HG02870 (cell line): Measurements from ENCODE around the gene CD55.

Experiments
- ATAC-seq: cut with Tn5 transposase; IDR thresholded peaks from one replicate; pipeline ENCODE4 v1.9.1; 2021; ENCODE audit warnings: mild to moderate bottlenecking, moderate library complexity; ENCODE audit not compliant: unreplicated experiment

CD55 gene

DNA sequence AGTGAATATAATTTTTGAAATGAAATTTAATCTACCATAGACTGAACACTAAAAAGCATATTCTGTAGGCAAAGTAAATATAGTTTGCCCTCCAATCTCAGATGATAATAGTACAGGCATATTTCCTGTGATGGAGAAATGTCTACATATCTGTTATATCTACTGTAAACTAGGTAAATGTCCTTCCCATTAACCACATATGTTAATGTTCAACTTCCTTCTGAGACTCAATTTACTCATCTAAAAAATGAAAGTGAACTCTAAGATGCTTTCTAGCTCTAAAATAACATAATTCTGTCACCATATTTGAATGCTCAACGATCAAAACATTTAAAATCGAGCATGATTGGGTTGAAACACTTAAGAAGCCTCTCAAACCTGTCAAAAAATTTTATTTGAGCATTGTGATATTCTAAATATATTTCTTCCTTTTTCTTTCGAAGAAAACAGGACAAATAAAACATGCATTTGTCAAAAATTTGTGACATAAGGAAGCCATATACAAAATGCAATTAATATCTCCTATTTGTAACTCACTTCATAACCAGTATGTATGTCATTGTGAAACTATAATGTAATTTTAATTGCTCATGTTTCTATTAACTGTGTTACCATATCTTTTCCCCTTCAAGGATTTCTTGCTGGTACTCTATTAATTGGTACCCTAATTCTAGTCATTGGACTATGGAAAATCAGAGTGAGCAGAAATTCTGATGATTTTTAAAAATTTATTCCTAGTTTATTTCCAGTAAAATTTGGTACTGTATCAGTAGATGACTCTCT is 34.2 kb downstream of the CD55 start:
- ATAC-seq, result no peak

DNA sequence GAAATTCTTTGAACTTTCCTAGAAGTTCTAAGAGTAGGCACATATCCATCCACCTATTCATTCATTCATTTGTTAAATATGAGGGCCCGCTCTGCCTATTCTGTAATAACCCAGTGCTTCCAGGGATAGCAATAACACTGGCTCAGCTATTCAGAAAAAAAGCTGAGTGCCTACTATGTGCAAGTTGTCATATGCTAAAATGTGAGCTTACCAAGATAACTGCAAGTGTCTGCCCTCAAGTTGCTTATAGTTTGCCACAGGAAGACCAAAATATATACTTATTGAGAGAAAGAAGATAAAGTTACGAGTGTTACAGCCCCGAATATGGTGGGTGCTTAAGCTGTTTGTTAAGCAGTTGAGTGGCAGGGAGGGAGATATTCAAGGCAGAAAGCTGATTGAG is 39.6 kb downstream of the CD55 start:
- ATAC-seq, result no peak

DNA sequence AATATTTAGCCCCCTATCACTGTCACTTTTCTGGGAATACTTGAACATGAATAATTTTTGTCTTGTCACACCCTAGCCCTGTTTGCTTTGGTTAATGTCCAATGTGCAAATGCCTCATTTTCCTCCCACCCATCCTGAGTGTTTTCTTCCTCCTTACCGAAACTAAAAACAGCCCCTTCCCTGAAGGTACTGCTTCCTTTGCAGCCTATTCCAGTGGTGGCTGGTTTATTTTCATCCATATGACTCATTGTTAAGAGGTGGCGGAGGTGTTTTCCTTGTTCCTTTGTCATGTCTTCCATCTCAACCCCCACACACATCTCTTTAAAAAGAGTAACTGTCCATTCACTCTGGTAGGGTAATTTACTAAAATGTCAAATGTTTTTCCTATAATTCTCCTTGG is 40.4 kb downstream of the CD55 start:
- no peak for ATAC-seq

DNA sequence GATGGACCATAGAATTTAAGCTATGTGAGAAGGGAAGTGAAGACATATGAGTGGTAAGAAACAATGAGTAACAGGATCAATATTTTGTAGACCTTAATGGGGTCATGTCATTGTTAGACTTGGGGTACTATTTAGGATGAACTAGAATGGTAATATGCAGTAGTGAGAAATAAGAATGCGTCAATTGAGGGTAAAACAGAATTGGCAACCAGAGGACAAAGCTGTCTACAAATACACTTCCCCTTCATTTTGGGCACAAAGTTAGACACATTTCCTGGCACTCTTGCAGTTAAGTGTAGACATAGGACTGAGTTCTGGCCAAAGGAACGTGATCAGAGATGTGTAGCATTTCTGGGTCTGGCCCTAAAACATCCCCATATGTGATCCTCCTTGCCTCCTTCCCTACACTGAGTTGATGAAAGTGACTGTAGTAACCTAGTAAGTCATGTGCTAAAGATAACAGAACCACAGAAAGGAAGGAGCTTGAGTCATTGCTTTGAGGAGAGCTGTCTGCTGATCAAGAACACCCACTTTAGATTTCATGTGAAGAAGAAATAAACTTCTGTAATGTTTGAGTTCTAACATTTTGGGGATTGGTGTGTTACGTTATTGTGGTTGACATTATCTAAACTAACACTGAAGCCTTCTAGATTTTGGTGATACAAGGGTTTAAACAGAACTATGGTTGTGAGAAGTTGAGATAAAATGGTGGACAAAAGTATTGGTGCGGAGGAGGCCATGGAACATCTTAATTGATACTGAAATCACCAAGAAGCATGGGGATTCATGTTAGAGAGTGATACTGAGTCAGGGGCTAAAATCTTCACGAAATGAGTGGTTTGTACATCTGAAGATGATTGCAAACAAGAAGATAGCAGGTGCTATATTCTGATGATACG is 41.7 kb downstream of the CD55 start:
- ATAC-seq, result no peak

DNA sequence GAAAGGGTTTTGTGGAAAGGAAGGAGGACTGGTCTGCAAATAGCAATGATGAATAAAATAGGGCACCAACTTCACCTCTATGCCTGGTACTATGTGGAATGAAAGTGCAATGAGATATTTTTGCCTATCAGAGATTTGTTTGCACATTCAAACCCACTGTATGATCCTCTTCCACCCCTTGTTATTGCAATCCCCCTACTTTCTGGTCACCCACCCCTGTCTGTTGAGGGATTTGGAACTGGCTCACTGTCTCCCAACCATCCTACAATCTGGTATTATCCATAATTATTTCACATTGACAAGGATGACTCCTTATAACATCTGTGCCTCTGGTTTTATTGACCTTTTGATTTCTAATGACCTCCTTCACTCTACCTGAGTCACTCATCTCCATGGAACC is 42.4 kb downstream of the CD55 start:
- no peak for ATAC-seq

DNA sequence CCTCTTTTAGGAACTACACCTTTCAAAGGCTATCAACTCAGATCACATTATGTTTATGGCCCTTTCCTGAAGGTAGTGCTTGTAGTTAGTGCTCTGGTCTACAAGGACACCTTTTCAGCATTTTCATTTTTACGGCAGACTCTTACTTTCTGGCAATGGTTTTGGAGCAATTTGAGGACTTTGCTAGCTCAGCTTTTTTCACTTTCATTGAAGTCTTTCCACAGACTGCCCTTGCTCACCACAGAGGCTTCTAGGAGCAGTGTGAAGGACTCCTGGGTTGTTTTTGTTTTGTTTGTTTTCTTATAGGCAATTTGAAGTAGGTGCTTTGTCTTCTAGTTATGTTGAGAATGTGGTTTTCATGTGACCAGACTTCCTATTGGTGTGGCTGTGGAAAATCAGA is 43.1 kb downstream of the CD55 start:
- ATAC-seq, result no peak

DNA sequence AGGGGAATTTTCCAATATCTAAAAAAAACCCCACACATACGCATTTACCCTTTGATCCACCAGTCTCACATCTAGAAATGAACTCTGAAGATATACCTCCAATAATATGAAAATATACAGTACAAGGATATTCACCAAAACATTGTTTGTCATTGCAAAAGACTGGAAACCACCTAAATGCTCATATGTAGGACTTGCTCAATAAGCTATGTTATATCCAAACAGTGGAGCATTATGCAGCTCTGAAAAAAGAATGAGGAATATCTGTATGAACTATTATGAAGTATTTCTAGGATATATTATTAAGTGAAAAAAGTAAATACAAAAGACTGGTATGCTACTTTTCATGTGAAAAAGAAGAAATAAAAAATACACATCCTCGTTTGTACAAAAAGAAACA is 43.6 kb downstream of the CD55 start:
- no peak for ATAC-seq

DNA sequence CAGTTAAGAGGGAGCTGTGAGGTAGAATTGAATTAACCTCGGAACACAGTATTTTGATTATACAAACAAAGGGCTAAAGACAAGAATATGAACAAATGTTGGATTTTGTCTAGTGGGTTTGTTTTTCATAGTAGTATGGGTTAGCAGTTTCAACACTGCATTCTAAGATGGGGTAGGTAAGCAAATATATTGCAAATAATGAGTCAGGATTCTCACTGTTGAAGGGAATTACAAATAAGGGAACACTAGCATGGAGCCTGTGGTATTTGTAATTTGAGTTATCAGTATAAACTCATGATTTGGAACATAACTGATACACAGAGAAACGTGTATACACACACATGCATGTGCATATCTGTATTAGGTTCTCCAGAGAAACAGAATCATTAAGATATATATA is 44.5 kb downstream of the CD55 start:
- ATAC-seq, result no peak

DNA sequence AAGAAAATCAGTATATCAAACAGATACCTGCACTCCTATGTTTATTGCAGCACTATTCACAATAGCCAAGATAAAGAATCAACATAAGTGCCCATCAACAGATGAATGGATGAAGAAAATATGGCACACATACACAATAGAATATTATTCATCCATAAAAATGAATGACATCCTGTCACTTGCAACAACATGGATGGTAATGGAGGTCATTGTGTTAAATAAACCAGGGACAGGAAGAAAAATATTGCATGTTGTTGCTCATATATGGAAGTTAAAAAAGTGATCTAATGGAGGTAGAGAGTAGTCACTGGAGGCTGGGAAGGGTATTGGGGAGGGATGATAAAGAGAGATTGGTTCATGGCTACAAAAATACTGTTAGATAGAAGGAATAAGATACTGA is 67.2 kb downstream of the CD55 start:
- no peak for ATAC-seq

DNA sequence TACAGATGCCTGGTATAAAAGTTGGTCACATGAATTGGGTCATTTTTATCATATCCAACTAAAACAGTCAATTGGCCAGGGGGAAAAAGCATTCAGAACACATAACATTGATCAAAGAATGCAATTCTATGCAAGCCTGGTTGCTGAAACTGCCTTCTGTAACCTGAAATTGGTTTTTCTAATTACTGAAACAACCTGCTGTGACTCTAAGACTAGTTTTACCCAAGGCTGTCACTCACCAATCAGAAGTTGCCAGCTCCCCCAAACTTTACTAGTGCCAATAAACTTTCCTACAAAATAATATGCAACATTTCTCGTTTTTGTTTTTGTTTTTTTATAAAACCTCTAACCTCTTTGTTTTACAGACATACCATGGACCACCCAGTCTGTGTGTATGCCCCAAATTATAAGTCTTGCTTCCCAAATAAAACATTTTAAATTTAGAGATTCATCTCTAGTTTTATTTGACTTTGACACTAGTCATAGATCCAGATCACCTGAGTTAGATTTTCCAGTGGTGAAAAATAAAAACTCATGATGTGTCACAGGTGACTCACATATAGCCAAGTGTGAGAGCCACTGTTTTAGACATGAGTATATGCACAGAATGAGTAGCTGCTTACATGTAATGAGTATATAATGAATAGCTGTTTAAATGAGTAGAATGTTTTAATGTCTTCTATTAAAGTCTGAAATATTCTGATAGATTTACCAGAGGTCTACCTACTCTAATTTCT is 68.4 kb downstream of the CD55 start:
- no peak for ATAC-seq

DNA sequence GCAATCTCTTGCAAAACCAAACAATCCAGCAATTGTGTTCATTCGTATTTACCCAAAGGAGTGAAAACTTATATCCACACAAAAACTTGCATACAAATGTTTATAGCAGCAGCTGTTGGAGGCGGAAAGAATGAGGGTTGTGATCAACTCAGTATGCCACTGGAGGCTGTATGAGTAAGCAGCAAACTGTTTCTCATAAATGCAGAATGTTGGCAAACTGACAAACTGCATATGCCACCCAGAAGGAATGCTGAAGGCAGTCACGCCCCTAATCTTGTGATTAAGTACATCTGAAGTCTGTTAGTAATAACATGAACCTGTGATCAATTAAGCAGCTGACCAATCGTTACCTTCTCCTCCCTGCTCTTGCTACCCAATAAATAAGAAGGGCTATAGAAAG is 72.1 kb downstream of the CD55 start:
- ATAC-seq, result no peak

DNA sequence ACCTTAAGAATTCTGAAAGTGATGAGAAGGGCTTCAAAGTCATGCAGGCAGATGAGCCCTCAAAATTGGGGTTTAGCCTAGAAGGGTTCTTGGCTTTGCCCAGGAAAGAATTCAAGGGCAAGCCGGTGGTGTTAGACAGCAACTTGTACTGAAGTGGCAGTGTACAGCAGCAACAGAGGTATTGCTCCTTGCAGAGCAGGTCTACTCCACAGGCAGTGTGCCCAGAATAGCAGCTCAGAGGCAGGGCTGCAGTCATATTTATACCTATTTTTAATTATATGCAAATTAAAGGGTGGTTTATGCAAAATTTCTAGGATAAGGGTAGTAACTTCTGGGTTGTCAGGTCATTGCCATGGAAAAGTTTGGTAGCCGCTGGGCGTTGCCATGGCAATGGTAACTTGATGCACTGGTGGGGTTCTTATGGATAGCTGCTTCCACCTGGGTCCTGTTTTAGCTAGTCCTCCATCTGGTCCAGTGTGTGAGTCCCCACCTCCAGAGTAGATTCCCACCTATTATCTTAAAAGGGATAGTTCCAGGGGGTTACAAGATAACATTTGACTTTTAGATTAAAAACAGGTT is 74.8 kb downstream of the CD55 start:
- ATAC-seq, result no peak

DNA sequence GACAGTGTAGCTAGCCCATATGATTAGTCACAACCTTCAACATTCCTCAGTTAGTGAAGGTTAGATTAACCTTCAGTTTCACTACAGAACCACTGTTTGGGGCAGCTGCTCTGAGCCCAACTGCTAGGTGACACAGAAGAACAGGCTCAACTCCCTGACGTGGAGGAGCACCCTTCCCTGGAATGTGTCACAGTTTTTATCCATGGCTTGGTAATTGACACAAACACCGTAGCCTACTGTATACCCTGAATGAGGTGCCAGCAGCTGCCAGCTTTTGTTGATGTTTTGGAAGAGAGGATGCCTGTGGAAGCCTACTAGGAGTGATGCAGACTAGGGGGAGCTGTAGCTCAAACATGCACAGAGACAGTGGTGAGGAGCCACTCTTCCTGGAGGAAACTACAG is 76.0 kb downstream of the CD55 start:
- ATAC-seq, result no peak

DNA sequence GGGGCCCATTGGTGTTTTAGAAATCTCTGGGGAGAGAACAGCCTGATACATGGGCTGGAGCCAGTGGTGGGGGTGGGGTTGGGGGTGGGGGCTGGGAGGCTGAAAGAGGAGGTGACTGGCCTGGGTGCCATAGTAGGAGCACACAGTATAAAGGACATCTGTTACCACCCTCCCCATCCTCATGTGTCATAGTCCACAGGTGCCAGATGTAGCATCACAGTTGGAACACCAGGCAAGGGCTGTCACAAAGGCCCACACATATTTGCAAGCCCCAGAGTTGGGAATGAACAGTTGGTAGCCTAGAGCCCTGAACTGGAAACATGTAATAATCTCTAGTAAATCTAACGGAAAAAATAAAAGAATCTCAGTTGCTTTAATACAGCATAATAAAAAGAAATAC is 77.5 kb downstream of the CD55 start:
- ATAC-seq, result no peak

DNA sequence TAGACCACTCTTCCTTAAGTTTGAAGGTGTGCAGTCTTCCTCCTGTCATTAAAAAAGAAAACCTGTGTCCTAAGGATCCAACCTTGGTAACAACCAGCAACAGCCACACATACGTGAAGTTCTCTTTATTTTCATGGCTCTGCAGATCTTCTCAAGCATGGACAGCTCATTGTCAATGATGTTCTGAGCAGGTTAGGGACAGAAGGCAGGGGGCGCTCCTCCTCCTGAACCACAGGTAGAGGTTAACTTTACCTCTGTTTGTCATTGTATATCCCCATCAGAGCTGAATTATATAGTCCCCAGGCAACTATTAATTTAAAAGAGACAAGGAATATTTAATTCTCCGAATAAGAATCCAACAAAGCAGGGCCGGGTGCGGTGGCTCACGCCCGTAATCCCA is 80.1 kb downstream of the CD55 start:
- ATAC-seq, result no peak

DNA sequence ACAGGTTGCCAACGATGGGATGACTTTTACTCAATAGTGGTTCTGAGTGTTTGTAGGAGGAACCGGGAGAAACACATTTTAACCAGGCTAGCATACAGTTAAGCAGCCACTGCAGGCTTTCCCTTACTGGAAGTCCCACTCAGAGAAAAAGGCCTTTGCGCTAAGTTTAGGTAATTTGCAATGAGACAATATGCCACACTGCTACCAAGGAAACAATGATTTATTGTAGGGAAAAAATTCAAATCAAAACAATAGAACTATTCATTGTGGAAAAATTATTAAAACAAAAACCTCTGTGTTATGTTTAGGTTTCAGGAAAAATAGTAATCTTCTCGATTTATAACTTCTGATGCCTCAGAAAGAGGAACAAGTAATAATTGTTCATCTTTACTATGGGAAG is 81.3 kb downstream of the CD55 start:
- ATAC-seq, result no peak

DNA sequence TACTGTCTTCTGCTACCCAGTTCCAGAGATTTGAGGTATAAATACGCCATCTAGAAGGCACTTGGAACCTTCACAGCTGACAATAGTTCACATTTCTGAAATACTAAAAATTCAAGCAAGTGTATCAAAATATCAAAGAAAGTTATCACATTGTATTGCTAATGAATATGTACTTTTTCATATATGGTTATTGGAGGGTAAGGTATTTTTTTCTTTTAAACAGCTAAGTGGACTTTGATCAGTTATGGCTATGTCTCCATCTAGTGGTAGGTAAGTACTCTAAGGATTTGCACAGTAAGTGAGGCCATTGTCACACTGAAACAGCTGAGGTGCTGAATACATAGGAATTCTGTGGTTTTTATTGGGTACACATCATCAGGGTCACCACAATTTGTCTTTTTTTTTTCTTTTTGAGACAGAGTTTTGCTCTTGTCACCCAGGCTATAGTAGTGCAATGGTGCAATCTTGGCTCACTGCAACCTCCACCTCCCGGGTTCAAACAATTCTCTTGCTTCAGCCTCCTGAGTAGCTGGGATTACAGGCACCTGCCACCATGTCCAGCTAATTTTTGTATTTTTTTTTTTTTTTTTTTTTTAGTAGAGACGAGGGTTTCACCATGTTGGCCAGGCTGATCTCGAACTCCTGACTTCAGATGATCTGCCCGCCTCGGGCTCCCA is 83.5 kb downstream of the CD55 start:
- no peak for ATAC-seq

DNA sequence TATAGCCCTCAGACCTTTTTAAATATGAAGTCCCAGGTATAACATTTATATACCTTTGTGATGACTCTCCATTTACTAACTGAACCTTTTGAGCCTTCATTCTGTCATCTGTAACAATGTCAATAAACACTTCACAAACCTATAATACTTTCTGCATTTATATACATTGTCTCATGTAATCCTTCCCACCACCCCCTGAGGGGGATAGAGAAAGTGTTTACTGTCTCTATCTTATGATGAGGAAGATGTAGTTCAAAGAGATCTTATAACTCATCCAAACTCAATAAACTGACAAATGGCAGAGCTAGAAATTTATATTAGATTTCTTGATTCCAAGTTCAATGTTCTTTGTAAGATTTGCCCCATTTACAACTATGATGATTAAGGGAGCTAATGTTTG is 84.3 kb downstream of the CD55 start:
- ATAC-seq, result no peak

DNA sequence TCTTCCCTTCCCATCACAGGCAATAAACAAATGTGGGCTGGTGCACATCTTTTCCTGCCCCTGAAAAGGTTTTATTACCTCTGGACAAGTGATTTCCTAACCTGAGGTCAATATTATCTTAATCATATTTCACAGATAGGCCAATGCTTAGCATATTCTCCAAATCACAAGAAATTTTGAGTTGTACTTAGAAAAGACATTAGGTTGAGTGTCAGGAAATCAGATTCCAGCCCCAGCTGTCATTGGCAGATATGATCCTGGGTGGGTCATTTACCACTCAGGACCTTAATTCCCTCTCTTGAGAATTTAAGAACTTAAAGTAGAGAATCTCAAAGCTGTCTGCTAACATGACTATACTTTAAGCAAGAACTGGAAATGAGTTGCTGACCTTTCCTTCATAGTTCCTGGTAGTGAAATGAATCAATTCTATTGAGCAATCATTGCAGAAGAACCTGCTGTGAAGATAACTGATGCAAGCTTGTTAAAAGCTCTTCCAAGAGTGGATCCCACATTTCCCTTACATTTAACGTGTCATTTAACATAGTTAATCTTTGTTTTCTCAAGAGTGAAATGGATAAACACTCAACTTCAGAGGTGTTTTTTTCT is 86.3 kb downstream of the CD55 start:
- peak; percentile 47 for ATAC-seq
